ENCODE data around the gene SLC9A7. TPM values are rescaled to one million over a fixed set of nuclear protein-coding genes. Genes with fewer than 3 reads are reported as not detected.

Gene SLC9A7
- total and polyA plus RNA-seq, 2 of the 13 experiments (the other 11 are each of a cell fraction or from before 2014, with no cell fraction given) = 5.8 to 7.2 TPM

DNA sequence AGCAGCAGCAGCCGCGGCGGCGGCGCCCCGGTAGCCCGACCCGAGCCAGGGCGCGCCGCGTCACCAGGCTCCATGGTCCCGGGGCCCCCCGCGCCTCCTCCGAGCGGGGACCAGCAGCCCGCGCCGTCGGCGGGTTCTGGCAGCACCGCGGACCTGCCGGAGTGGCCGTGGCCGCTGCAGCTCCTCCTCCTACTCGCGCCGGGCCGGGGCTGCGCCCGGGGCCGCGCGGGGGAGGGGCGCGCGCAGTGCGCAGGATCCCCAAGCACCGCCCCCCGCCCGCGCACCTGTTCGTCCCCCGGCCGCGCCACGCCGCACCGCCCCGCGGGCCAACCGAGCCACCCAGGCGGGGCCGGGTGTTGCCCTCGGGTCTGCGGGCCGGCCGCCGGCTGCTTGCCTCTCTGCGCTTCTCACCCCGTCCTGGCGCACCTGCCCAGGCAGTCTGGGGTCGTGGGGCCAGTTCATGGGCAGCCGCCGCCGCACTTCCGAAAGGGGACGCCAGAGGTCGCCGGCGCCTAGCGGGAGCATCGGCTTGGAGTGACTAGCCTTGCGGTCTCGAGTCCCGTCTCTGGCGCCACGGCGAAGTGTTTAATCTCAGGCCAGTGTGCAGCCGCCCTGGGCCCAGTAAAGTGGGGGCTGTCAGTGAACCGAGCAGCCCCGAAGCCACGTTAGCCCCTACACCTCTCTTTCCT, at the start of gene SLC9A7 (continued):
- TF ChIP-seq ZNF614 (CRISPR knock-in tag; IDR thresholded peaks at IDR 0.05; ENCODE audit: borderline replicate concordance) (no peak), CCDC6 (CRISPR knock-in tag; IDR thresholded peaks at IDR 0.05) (no peak), RBM39 (IDR thresholded peaks at IDR 0.05; ENCODE audit: low read depth, low read length, poor library complexity, severe bottlenecking) (no peak), MYC (CRISPR knock-in tag; IDR thresholded peaks at IDR 0.05; ENCODE audit: borderline replicate concordance) (peak; percentile 38; the same call in 1 of the 2 replicates), KDM2A (CRISPR knock-in tag; IDR thresholded peaks at IDR 0.05; ENCODE audit: borderline replicate concordance, low read depth) (peak; percentile 55), STAG1 (CRISPR knock-in tag; IDR thresholded peaks at IDR 0.05) (peak; percentile 87), SMC3 (IDR thresholded peaks at IDR 0.05; ENCODE audit: low read length) (peak; percentile 51; the same call in 1 of the 2 replicates), PHF8 (CRISPR knock-in tag; IDR thresholded peaks at IDR 0.05) (peak; percentile 50), ZFX (CRISPR knock-in tag; IDR thresholded peaks at IDR 0.05; ENCODE audit: low read depth) (peak; percentile 48; the same call in 1 of the 2 replicates)
- TF ChIP-seq, protein P1, sequence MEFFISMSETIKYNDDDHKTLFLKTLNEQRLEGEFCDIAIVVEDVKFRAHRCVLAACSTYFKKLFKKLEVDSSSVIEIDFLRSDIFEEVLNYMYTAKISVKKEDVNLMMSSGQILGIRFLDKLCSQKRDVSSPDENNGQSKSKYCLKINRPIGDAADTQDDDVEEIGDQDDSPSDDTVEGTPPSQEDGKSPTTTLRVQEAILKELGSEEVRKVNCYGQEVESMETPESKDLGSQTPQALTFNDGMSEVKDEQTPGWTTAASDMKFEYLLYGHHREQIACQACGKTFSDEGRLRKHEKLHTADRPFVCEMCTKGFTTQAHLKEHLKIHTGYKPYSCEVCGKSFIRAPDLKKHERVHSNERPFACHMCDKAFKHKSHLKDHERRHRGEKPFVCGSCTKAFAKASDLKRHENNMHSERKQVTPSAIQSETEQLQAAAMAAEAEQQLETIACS (CRISPR knock-in tag; IDR thresholded peaks at IDR 0.05) = peak; percentile 13; the same call in 1 of the 2 replicates
- TF ChIP-seq, protein P2, sequence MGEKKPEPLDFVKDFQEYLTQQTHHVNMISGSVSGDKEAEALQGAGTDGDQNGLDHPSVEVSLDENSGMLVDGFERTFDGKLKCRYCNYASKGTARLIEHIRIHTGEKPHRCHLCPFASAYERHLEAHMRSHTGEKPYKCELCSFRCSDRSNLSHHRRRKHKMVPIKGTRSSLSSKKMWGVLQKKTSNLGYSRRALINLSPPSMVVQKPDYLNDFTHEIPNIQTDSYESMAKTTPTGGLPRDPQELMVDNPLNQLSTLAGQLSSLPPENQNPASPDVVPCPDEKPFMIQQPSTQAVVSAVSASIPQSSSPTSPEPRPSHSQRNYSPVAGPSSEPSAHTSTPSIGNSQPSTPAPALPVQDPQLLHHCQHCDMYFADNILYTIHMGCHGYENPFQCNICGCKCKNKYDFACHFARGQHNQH (CRISPR knock-in tag; IDR thresholded peaks at IDR 0.05) = peak; percentile 45; the same call in 1 of the 2 replicates
- TF ChIP-seq, protein P3, sequence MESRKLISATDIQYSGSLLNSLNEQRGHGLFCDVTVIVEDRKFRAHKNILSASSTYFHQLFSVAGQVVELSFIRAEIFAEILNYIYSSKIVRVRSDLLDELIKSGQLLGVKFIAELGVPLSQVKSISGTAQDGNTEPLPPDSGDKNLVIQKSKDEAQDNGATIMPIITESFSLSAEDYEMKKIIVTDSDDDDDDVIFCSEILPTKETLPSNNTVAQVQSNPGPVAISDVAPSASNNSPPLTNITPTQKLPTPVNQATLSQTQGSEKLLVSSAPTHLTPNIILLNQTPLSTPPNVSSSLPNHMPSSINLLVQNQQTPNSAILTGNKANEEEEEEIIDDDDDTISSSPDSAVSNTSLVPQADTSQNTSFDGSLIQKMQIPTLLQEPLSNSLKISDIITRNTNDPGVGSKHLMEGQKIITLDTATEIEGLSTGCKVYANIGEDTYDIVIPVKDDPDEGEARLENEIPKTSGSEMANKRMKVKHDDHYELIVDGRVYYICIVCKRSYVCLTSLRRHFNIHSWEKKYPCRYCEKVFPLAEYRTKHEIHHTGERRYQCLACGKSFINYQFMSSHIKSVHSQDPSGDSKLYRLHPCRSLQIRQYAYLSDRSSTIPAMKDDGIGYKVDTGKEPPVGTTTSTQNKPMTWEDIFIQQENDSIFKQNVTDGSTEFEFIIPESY (CRISPR knock-in tag; IDR thresholded peaks at IDR 0.05) = no peak
- TF ChIP-seq, protein P4, sequence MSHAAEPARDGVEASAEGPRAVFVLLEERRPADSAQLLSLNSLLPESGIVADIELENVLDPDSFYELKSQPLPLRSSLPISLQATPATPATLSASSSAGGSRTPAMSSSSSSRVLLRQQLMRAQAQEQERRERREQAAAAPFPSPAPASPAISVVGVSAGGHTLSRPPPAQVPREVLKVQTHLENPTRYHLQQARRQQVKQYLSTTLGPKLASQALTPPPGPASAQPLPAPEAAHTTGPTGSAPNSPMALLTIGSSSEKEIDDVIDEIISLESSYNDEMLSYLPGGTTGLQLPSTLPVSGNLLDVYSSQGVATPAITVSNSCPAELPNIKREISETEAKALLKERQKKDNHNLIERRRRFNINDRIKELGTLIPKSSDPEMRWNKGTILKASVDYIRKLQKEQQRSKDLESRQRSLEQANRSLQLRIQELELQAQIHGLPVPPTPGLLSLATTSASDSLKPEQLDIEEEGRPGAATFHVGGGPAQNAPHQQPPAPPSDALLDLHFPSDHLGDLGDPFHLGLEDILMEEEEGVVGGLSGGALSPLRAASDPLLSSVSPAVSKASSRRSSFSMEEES (CRISPR knock-in tag; IDR thresholded peaks at IDR 0.05) = 0 out of 2 replicates have a peak, but pooled peaks have one; percentile 16
- TF ChIP-seq, protein P5, sequence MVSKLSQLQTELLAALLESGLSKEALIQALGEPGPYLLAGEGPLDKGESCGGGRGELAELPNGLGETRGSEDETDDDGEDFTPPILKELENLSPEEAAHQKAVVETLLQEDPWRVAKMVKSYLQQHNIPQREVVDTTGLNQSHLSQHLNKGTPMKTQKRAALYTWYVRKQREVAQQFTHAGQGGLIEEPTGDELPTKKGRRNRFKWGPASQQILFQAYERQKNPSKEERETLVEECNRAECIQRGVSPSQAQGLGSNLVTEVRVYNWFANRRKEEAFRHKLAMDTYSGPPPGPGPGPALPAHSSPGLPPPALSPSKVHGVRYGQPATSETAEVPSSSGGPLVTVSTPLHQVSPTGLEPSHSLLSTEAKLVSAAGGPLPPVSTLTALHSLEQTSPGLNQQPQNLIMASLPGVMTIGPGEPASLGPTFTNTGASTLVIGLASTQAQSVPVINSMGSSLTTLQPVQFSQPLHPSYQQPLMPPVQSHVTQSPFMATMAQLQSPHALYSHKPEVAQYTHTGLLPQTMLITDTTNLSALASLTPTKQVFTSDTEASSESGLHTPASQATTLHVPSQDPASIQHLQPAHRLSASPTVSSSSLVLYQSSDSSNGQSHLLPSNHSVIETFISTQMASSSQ (IDR thresholded peaks at IDR 0.05; ENCODE audit: low read depth) = no peak
- TF ChIP-seq, protein P5 (CRISPR knock-in tag; IDR thresholded peaks at IDR 0.05; ENCODE audit: borderline replicate concordance) = no peak

Measured in HepG2 (cell line).